HepG2 (cell line): Measurements from ENCODE around the gene DNASE2. TPM values are rescaled to one million over a fixed set of nuclear protein-coding genes. Genes with fewer than 3 reads are reported as not detected.

ENCODE experiments used
- AHR ChIP-seq: IDR thresholded peaks from 2 replicates; pipeline ENCODE4 v1.6.1; 2018; ENCODE audit warnings: missing genetic modification reagents, missing compliant biosample characterization
- ELK4 ChIP-seq: sonication (generic); formaldehyde crosslinking; IDR thresholded peaks from 2 replicates; pipeline ENCODE4 v1.9.0; 2021; ENCODE audit warnings: missing genetic modification reagents, borderline replicate concordance
- GATA4 ChIP-seq: sonication (generic); IDR thresholded peaks from 2 replicates; pipeline ENCODE4 v1.6.1; 2016; ENCODE audit warnings: antibody characterized with exemption, low read depth, borderline replicate concordance
- GPN1 ChIP-seq: sonication (generic); formaldehyde crosslinking; IDR thresholded peaks from 2 replicates; pipeline ENCODE4 v1.5.1; 2020; ENCODE audit warnings: missing genetic modification reagents, borderline replicate concordance
- HDAC2 ChIP-seq: sonication (generic); formaldehyde crosslinking; IDR thresholded peaks from 2 replicates; pipeline ENCODE4 v1.4.0; 2020; ENCODE audit warnings: missing genetic modification reagents
- JUND ChIP-seq: sonication (generic); formaldehyde crosslinking; IDR thresholded peaks from 2 replicates; pipeline ENCODE4 v1.8.0; 2022; ENCODE audit warnings: mild to moderate bottlenecking, missing genetic modification reagents
- MTA1 ChIP-seq: sonication (generic); formaldehyde crosslinking; IDR thresholded peaks from 2 replicates; pipeline ENCODE4 v1.4.0; 2020; ENCODE audit warnings: missing genetic modification reagents, mild to moderate bottlenecking, borderline replicate concordance
- MXI1 ChIP-seq: IDR thresholded peaks from 3 replicates; pipeline ENCODE4 v1.6.1; 2012; ENCODE audit warnings: low read depth, low read length, inconsistent platforms, borderline replicate concordance
- MYC ChIP-seq: sonication (generic); formaldehyde crosslinking; IDR thresholded peaks from 2 replicates; pipeline ENCODE4 v1.9.0; 2021; ENCODE audit warnings: missing genetic modification reagents, borderline replicate concordance
- PHF8 ChIP-seq: sonication (generic); formaldehyde crosslinking; IDR thresholded peaks from 2 replicates; pipeline ENCODE4 v1.5.0; 2020; ENCODE audit warnings: missing genetic modification reagents
- RAD21 ChIP-seq: fragments of 450-650 bp; formaldehyde crosslinking; IDR thresholded peaks from 2 replicates; pipeline ENCODE4 v1.5.0; 2020; ENCODE audit warnings: mild to moderate bottlenecking
- RFX3 ChIP-seq: IDR thresholded peaks from 2 replicates; pipeline ENCODE4 v1.6.1; 2016; ENCODE audit warnings: missing biosample characterization, missing genetic modification reagents
- SAP130 ChIP-seq: IDR thresholded peaks from 2 replicates; pipeline ENCODE4 v1.6.1; 2016; ENCODE audit warnings: low read depth
- SATB2 ChIP-seq: sonication (generic); formaldehyde crosslinking; IDR thresholded peaks from 2 replicates; pipeline ENCODE4 v1.5.0; 2020; ENCODE audit warnings: missing genetic modification reagents
- SRSF1 ChIP-seq: fragments of 200-400 bp; formaldehyde crosslinking; optimal IDR thresholded peaks from 2 replicates; pipeline ENCODE3; 2017; ENCODE audit warnings: mild to moderate bottlenecking, low read depth, low read length, moderate library complexity
- TEAD2 ChIP-seq: sonication (generic); formaldehyde crosslinking; IDR thresholded peaks from 2 replicates; pipeline ENCODE4 v1.9.0; 2021; ENCODE audit warnings: missing genetic modification reagents
- THYN1 ChIP-seq: sonication (generic); formaldehyde crosslinking; IDR thresholded peaks from 2 replicates; pipeline ENCODE4 v1.8.1; 2023; ENCODE audit warnings: low read depth, mild to moderate bottlenecking, moderate library complexity, missing genetic modification reagents, borderline replicate concordance
- ZBTB39 ChIP-seq: sonication (generic); formaldehyde crosslinking; IDR thresholded peaks from 2 replicates; pipeline ENCODE4 v1.5.0; 2020; ENCODE audit warnings: missing genetic modification reagents
- ZKSCAN5 ChIP-seq: sonication (generic); formaldehyde crosslinking; IDR thresholded peaks from 2 replicates; pipeline ENCODE4 v1.5.1; 2020; ENCODE audit warnings: mild to moderate bottlenecking, missing genetic modification reagents
- ZNF317 ChIP-seq: sonication (generic); formaldehyde crosslinking; IDR thresholded peaks from 2 replicates; pipeline ENCODE4 v1.5.0; 2020; ENCODE audit warnings: mild to moderate bottlenecking, missing genetic modification reagents
- ZNF432 ChIP-seq: sonication (generic); formaldehyde crosslinking; IDR thresholded peaks from 2 replicates; pipeline ENCODE4 v1.5.0; 2020; ENCODE audit warnings: missing genetic modification reagents, mild to moderate bottlenecking, borderline replicate concordance
- ZNF543 ChIP-seq: sonication (generic); formaldehyde crosslinking; IDR thresholded peaks from 2 replicates; pipeline ENCODE4 v1.4.0; 2020; ENCODE audit warnings: mild to moderate bottlenecking, missing genetic modification reagents
- ZNF703 ChIP-seq: sonication (generic); formaldehyde crosslinking; IDR thresholded peaks from 2 replicates; pipeline ENCODE4 v1.5.1; 2020; ENCODE audit warnings: missing genetic modification reagents, mild to moderate bottlenecking, moderate library complexity, borderline replicate concordance
- ZNF768 ChIP-seq: sonication (generic); formaldehyde crosslinking; IDR thresholded peaks from 2 replicates; pipeline ENCODE4 v1.4.0; 2020; ENCODE audit warnings: missing genetic modification reagents
- ZNF883 ChIP-seq: sonication (generic); formaldehyde crosslinking; IDR thresholded peaks from 2 replicates; pipeline ENCODE4 v1.5.1; 2020; ENCODE audit warnings: mild to moderate bottlenecking, missing genetic modification reagents; ENCODE audit errors: not compliant biosample characterization
- ZXDC ChIP-seq: sonication (generic); formaldehyde crosslinking; IDR thresholded peaks from 2 replicates; pipeline ENCODE4 v1.5.0; 2020; ENCODE audit warnings: mild to moderate bottlenecking, missing genetic modification reagents
- polyA plus RNA-seq, 8 experiments: library from polyadenylated mRNA; depleted of rRNA in 3 of 8; stranded (reverse) in 7 of 8; unstranded in 1 of 8; fragments of >200 nt; fragmentation: Illumina TruSeq in 4 of 8; extraction: Trizol in 4 of 8; gene quantifications; 2 replicates each; pipeline versions ENCODE4 v1.2.1 to v1.2.3, GENCODE V29; 2011 to 2016; ENCODE audit warnings: low read depth in 4 of 8, missing spikeins in 1 of 8, mixed read lengths in 1 of 8; ENCODE audit not compliant: insufficient read depth in 1 of 8
- total RNA-seq, 5 experiments: library from RNA; depleted of rRNA; stranded (reverse); fragments of >200 nt; fragmentation: Illumina TruSeq; extraction: Trizol; gene quantifications; 2 replicates each; pipeline ENCODE4 v1.2.3, GENCODE V29; 2016; ENCODE audit warnings: low read depth in 1 of 5

DNASE2 gene
- total and polyA plus RNA-seq, 2 of the 13 experiments (the other 11 are each of a cell fraction or from before 2014, with no cell fraction given): 7.5 to 16.2 TPM

GRCh38 chr19:12838182-12838885 lies 42.9 kb downstream of the DNASE2 start, which contains the start of gene MAST1 (continued):
- TF ChIP-seq PHF8 (CRISPR knock-in tag) (0 out of 2 replicates have a peak, but pooled peaks have one; percentile 28), ELK4 (CRISPR knock-in tag) (no peak), MYC (CRISPR knock-in tag) (no peak), SATB2 (CRISPR knock-in tag) (no peak), GATA4 (no peak), ZXDC (CRISPR knock-in tag) (0 out of 2 replicates have a peak, but pooled peaks have one; percentile 36), GPN1 (no peak), ZNF317 (CRISPR knock-in tag) (no peak), ZNF768 (no peak), ZNF883 (CRISPR knock-in tag) (peak; percentile 14), JUND (CRISPR knock-in tag) (no peak), RFX3 (CRISPR knock-in tag) (no peak), TEAD2 (CRISPR knock-in tag) (no peak), RAD21 (peak; percentile 31), ZNF703 (no peak), HDAC2 (CRISPR knock-in tag) (no peak), SRSF1 (no peak), SAP130 (CRISPR knock-in tag) (peak; percentile 25; the same call in 1 of the 2 replicates), ZKSCAN5 (CRISPR knock-in tag) (no peak), ZNF543 (CRISPR knock-in tag) (no peak), MTA1 (CRISPR knock-in tag) (peak; percentile 3; the same call in 1 of the 2 replicates), ZNF432 (CRISPR knock-in tag) (no peak), AHR (CRISPR knock-in tag) (no peak), MXI1 (peak; percentile 26; the same call in 1 of the 3 replicates), THYN1 (CRISPR knock-in tag) (no peak), ZBTB39 (no peak)
